ENCODE data around the gene PEX11B. TPM values are rescaled to one million over a fixed set of nuclear protein-coding genes. Genes with fewer than 3 reads are reported as not detected.
"Not testable (repeated sequence)": the region's sequence is repeated elsewhere in the genome, so short reads cannot be mapped to it uniquely, and the experiment has no call there.

Gene PEX11B
- polyA plus RNA-seq, 1 donor: 21.0 TPM

DNA sequence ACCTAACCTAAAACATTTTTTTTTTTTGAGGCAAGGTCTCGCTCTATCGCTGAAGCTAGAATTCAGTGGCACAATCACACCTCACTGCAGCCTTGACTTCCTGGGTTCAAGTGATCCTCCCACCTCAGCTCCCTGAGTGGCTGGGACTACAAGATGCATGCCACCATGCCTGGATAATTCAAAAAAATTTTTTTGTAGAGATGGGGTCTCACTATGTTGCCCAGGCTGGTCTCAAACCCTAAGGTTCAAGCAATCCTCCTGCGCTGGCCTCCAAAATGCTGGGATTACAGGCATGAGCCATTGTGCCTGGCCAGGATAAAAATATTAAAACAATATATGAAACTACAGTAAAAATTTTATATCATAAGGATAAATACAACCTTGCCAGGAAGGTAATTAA, 34.4 kb upstream of the PEX11B start:
- DNase-seq: no peak

DNA sequence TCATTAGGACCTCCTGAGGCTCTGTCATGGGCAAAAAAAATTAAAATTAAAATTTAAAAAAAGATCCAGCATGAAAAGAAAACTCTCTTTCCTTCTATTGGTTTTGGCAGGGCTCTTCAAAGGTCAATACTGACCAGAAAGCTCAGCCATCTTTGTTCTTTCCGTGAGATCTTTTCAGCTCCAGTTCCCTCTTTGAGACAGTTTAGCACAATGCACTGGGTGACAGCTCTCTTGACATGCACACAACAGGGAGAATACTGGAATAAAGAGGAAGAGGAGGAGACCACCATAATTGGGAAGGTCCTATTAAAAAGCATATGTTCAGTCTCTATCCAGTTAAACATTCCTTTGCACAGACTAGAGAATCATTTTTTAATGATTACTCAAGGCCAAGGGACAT, 33.0 kb upstream of the PEX11B start:
- no peak for DNase-seq

DNA sequence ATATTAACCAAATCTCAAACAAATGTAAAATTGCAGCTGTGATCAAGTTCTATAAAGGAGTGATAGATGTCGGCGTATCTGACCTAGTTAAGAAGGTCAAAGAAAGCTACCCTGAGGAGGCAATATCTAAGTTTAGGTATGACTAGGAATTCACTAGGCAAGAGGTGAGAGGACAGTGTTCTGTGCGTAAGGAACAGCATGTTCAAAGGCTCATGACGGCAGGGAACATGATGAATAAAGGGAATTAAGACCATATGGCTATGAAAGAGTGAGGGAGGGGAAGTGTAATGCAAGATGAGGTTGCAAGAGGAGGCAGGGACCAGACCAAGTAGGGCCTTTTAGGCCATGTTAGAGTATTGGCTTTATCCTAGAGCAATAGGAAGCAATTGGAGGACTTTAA, 30.7 kb upstream of the PEX11B start:
- DNase-seq: no peak

DNA sequence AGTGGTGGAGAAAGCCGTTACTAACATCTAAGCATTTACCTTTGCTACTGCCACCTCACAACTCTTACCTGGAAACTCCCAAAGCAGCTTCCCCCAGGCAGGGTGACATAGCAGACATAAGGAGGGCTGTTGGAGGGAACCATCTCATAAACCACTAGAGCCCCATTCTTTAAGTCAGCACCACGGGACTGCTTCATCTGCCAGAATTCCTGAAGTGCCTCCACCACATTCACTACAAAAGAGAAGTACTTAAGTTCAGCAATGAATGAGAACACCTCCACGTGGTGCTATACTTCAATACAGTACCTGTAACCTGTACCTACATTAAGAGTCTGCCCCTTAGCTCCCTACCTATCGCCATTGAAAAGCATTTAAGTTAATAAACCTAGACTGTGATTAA, 29.0 kb upstream of the PEX11B start:
- no peak for DNase-seq

DNA sequence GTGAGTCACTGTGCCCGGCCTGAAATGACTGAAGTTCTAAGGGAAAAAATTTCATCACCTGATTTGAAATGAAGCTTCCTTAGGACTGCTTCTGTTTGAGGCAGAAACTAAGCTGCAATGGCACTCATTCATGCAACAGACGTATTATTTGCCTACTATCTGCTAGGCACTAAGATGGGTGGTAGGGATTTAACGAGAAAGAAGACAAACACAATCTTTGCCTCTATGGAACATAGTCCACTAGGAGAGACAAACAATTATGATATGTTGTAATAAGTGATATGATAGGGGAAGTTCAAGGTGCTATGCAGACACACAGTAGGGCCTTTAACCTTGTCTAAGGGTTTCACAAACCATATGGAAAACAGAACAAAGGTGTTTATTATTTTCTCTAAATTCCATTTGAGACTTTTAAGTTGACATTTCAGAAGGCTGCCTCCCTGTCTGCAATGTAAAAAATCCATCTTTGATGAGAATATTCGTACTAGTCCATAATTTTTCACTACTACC, 28.0 kb upstream of the PEX11B start:
- DNase-seq: no peak

DNA sequence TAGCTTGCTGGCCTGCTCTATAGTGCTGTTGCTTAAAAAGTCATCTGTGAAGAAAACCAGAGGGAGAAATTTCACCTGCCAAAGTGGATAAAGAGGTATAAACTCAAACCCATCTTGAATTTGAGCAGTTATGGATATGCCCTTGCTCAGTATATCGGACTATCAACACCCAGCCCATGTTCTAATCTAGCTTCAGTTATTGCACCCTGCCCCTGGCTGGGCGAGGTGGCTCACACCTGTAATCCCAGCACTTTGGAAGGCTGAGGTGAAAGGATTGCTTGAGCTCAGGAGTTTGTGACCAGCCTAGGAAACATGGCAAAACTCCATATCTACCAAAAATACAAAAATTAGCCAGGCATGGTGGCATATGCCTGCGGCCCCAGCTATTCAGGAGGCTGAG, 26.0 kb upstream of the PEX11B start:
- DNase-seq: no peak

DNA sequence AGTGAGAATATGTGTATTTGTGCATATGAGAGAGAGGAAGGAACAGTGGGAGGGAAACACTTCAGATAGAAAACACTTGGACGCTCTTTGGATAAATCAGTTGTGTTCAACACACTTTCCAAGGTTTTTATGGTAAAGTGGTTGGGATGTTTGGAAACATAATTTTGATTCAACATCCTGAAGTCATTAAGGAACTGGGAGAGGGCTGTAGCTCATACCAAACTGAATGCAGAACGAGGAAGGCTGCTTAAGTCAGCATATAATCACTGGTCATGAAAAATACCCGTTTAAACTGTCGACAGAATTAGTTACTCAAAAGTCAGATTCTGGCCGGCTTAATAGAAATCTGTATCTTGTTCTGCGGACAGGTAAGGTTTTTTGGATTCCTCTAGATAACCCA, 24.4 kb upstream of the PEX11B start:
- DNase-seq: no peak

DNA sequence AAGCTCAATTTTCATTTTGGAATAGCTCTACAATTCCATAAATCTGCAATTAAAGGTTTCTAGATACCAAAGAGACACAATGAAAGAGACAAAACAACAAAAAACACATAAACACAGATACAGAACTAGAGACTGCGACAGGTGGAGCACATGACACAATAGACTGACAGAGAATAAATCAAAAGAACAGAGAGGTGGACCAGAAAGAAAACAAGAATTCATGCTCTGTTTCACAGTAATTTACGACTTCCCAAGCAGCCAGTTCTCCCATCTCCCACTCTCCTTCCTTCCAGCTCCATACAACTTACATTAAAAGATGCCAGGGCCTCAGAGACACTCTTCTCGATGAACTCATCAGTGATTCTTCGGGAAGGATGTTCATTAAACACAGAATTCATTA, 23.9 kb upstream of the PEX11B start:
- no peak for DNase-seq

DNA sequence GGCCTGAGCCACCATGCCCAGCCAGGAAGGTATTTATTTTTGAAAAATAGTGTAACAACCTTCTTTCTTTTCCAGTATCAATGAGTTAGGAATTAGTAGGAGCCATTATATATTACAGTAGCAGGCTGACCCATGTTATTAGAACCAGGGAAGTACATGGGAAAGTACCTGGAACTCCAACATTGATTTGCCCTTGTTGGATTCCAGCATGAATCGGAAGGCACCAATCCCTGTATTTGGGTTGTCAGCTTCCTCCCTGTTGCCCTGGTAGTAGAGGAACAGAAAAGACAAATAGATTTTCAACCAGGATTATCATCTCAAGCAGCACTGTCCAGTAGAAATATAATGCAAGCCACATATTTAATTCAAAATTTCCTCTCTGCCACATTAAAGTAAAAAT, 18.9 kb upstream of the PEX11B start:
- no peak for DNase-seq

DNA sequence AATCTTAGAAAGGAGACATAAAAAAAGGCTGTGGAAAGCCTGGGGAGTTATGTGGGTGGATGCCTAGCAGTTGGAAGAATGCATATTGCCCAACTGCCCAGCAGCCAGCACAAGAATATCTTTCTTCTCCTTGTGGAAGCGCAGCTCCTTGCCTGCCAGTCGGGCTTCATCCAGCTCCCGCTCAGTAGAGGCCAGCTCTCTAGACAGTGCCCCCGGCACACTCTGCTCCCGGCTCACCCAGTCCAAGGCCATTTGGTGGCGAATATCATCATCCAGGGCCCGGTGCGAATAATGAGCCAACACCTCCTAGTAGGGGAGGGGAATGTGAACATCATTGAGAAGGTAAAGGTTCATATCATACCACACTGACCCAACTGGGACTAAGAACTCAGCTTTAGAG, 17.7 kb upstream of the PEX11B start:
- no peak for DNase-seq

DNA sequence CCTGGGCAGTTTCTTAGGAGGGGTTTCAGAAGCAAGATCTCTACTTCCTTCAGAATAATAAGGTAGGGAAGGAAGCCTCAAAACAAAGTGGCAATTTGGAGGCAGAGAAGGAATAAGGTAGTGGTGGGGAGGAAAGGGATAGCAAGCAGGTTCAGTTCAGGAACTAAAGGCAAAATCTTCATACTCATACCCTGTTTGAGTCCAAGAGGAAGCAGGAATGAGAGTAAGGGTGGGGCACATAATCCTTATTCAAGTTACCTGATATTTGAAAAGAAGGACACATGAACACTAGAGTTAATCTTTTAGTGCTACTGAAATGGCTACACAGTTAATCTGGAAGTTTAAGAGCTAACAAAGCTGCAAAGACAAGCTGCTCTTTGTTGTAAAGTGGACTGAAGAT, 17.2 kb upstream of the PEX11B start:
- DNase-seq: no peak

DNA sequence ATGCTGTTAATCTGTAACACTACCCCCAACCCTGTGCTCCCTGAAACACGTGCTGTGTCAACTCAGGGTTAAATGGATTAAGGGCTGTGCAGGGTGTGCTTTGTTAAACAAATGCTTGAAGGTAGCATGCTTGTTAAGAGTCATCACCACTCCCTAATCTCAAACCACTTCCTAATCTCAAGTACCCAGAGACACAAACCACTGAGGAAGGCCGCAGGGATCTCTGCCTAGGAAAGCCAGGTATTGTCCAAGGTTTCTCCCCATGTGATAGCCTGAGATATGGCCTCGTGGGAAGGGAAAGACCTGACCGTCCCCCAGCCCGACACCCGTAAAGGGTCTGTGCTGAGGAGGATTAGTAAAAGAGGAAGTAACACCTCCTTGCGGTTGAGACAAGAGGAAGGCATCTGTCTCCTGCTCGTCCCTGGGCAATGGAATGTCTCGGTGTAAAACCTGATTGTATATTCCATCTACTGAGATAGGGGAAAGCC, 14.0 kb upstream of the PEX11B start:
- DNase-seq: not testable (repeated sequence)

DNA sequence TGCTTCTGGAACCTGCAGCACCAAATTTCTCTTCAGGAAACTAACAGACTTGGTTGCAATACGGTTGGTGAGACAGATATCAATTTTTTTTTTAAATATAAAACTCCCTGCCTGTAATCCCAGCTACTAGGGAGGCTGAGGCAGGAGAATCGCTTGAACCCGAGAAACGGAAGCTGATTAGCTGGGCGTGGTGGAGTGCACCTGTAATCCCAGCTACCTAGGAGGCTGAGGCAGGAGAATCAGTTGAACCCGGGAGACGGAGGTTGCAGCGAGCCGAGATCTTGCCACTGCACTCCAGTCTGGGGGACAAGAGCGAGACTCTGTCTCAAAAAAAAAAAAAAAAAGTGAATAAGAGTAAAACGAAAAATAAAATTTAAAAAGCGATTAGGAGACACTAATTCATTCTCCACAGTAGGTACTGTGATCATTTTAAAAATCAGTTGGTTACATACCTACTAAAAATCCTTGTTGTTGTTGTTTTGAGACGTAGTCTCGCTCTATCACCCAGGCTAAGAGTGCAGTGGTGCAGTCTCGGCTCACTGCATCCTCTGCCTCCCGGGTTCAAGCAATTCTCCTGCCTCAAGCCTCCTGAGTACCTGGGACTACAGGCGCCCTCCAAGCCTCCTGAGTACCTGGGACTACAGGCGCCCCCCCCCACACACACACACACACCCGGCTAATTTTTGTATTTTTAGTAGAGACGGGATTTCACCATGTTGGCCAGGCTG, 9.6 kb upstream of the PEX11B start:
- DNase-seq: no peak

DNA sequence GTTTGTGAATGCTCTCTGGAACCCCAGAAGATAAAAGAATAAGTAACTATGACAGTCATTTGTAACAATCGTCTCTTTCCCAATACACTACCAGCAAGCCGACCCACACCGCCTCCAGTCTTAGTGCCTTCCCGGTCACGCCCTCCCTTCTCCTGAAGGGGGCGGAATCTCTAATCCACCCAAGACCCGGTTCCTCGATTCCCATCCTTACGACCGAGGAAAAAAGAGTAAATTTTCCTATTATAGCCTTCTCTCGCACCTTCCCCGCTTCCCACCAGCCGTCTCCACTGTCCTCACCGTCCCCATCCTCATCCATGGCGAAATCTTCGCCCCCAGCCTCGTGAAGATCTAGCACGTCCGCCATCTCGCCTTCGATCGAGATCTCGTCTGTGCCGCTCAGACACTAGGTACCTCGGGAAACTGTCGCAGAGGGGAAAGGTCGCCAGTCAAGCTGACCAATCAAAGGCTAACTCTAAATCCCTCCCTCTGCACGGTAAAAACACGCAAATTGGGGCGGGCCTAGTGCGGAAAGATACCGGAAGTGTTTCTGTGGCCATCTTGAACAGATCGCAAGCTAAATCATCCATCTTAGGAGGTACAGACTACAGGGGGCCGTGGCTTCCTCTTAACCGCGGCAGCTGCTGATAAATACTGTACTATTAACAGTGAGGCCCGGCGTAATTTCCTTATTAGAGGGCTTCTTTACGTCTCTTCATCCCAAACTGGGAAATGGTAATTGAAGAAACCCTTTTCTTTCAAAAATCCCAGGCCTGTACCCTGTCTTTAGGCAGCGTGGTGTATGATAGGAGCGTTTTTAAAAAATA, 8.8 kb upstream of the PEX11B start, which contains the start of gene RBM8A:
TSS of gene RBM8A (minus strand) at position 422 of the 824 bp plus-strand sequence. CDS start at position 364, 58 bp downstream.
- peak; percentile 97 for DNase-seq

DNA sequence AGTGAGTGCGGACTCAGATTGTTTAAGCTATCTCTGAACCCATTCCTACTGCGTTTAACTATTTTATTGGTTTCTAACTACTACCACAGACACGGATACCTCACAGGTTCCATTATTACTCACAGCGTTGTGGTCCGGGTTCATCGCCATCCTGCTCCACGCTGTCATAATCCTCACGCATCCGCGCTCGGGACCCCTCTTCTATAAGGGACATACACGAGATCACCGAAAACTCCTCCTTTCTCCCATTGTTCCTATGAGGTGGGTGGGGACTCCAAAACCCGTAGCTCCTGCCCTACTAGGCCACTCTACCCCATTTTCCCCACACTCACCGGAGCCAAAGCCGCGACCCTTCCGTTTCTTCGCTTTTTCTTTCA, 8.2 kb upstream of the PEX11B start:
- DNase-seq: no peak

DNA sequence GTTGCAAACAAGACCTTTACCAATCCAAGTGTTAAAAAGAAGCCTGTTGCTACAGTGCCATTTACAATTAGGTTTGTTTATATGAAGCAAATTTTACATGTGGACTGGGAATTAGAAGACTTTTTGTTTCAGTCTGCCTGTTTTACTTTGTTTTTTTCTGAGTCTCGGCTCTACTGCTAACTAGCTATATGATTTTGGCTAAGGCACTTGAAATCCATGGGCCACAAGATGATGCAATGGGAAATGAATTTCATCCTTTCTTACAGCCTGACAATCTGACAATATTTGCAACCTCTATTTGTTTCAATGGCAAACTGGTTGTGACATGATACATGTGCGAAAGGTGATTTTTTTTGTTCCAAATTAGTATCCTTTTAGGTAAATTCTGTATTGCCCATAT, 3.7 kb upstream of the PEX11B start:
- no peak for DNase-seq

DNA sequence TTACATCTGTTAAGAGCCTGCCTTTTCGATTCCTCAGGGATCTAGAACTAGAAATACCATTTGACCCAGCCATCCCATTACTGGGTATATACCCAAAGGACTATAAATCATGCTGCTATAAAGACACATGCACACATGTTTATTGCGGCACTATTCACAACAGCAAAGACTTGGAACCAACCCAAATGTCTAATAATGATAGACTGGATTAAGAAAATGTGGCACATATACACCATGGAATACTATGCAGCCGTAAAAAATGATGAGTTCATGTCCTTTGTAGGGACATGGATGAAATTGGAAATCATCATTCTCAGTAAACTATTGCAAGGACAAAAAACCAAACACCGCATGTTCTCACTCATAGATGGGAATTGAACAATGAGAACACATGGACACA, 1.8 kb upstream of the PEX11B start:
- not testable (repeated sequence) for DNase-seq

DNA sequence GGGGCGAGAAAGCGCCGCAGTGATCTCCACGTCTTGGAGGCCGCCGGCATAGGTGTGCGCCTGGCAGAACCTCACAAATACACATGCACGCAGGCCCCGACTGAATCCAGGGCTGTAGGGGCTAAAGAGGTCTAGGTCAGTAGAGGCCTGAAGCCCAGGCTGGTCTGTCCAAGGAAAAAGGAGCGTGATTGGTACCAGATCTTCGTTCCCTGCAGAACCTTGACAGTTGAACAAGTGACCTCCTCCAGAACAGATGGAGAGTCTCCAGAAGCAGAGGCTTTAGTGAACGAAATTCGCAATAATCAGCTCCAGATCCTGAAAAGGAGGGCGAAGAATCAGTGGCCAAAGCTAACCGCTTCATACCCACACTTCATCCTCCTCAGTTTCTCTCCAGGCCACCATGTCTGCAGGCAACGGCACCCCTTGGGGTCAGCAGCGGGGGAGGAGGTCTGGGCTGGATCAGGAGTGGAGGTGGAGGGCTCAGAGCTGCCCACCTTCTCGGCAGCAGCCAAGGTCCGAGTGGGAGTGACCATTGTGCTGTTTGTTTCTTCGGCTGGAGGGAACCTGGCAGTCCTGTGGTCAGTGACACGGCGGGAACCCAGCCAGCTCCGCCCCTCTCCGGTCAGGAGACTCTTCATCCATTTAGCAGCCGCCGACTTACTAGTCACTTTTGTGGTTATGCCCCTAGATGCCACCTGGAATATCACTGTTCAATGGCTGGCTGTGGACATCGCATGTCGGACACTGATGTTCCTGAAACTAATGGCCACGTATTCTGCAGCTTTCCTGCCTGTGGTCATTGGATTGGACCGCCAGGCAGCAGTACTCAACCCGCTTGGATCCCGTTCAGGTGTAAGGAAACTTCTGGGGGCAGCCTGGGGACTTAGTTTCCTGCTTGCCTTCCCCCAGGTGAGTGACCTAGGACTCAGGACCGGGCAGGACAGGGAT, 749 bp upstream of the PEX11B start:
- peak; percentile 36 for DNase-seq

DNA sequence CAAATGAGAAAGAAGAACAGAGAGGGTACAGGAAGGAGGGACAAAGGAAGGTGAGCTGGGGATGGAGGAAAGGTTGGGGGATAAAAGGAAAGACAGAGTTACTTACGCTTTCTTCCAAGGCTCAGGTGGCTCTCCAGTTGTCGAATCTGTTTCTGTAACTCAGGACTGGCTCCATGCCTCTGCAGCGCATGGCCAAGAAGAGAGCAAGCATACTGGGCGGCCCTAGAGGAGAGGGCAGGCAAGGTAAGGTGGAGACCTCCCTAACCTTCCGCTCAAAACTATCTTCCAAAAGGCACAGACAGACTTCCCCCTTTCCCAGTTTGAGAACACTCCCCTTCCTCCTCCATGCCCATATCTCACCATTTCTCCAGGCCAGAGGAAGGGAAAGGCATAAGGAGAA, 922 bp downstream of the PEX11B start:
- DNase-seq: no peak

DNA sequence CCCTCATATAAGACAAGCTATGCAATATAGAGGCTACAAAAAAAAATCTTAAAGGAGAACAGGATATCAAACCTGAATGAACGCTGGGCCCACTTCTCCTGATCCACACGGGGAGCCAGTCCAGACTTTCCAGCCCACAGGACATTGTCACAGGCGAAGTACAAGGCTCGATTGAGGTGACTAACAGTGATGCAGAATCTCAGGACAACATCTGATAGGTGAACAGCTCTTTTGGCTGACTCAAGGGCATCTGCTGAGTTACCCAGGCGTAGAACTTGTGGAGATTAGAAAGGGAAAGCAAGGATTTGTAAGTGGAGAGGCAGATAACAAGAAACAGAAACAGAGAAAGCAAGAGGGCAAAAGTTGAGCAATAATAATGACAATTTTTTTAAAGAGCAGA, 1.8 kb downstream of the PEX11B start:
- no peak for DNase-seq

DNA sequence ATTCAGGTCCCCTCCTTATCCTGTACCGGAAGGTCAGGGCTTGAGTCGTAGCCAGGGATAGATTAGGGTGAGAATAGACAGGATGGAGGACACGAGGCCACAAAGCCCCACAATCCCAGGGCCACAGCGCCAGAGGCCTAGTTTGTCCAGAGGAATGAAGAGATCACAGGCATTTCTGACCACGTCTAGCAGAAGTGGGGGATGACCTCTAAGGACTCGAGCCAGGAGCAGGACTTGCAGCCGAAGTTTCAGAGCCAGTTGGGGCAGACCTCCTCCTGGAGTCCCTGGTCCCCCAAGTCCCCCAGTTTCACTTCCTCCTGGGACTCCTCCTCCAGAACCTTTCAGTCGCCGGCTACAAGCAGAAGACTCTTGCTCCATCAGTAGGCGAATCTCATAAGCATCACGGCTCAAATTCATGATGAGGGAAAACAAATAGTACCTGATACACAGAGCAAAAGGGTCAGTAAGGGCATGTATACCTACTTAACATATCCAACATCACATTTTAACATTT, 6.3 kb downstream of the PEX11B start:
- DNase-seq: no peak

DNA sequence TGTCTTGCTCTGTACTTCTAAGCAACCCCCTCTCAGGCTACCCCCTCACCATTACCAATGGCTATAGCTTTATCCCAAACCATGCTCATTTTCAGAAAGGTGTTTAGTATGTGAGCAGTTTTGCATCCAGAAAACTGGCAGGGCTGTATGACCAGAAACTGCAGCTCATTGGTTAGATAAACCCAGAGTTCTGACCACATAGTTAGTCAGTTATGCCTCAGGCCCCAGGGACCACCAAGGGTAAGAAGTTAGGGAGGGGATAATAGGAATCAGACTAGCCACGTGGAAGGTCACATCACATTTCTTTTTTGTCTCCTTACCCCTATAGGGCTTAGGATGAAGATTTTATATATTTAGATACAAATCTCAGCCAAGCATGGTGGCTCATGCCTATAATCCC, 9.9 kb downstream of the PEX11B start:
- DNase-seq: no peak

All from hindlimb muscle (tissue), 1 donor.